Measurements from ENCODE around the gene TCEA2.

The TCEA2 gene

DNA sequence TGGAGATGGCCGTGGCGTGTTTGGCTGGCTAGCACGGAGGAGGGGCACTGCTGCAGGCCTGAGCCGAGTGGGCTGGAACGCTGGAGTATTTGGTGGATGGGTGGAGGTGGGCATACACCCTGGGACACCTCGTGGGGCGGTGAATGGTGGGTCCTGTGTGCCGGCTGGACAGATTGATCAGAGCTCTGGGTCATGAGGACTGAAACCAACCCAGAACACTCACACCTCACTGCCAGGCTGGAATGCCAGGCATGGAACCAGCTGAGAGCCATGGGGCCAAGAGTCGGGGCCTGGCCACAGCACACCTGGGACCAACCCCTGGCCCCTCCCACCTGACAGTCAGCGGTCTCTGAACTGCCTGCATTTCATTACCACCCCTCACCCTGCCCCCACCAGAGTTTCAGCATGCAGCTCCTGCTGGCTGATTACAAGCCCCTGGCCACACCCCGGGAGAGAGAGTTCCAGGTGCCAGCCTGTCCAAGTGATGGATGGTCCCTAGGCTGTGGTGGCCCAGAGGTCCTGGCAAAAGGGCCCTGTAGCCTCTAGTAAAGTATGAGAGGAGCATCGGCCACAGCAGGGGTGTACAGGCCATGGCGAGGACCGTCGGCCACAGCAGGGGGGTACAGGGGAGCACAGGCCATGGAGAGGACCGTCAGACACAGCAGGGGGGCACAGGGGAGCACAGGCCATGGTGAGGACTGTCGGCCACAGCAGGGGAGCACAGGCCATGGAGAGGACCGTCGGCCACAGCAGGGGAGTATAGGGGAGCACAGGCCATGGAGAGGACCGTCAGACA, 41.1 kb downstream of the TCEA2 start:
- Mint-ChIP-seq H3K9me3 (no peaks in the 10 kb centered on the region), H3K27ac (no peak overlapping the region), H3K36me3 (ENCODE audit: low read depth) (no peaks in the 10 kb centered on the region), H3K27me3 (ENCODE audit: low read depth) (peaks cover 25% of the 10 kb centered on the region), H3K4me3 (no peak overlapping the region), H3K4me1 (ENCODE audit: low read depth) (peaks cover 4% of the 10 kb centered on the region)

- Mint-ChIP-seq H3K27me3 (ENCODE audit: low read depth) (peaks cover 25% of the 10 kb centered on the region), H3K27ac (no peak overlapping the region), H3K36me3 (ENCODE audit: low read depth) (no peaks in the 10 kb centered on the region), H3K9me3 (no peaks in the 10 kb centered on the region), H3K4me3 (no peak overlapping the region), H3K4me1 (ENCODE audit: low read depth) (peaks cover 4% of the 10 kb centered on the region)
Measured at GRCh38 chr20:64104667-64105451, 41.9 kb downstream of the TCEA2 start.

DNA sequence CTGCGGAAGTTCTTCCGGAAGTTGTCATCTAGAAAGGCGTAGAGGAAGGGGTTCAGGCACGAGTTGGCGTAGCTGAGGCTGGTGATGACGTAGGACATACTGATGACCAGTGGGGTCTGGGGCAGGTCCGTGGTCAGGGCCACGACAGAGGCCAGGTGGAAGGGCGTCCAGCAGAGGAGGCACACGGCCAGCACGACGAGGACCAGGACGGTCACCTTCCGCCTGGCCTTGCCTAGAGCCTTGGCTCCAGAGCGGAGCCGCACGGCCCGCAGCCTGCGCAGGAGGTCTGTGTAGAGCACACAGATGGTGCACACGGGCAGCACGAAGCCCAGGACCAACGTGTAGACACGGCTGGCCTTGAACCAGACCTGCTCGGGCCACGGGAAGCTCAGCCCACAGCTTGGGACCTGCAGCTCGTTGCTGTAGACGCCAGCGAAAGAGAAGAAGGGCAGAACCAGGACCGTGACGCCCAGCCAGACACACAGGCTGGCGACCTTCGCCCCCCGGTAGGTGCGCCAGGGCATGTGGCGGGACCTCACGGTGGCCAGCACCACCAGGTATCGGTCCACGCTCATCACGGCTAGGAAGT, 42.9 kb downstream of the TCEA2 start:
- peaks cover 22% of the 10 kb centered on the region for H3K27me3 Mint-ChIP-seq (ENCODE audit: low read depth)
- no peak overlapping the region for H3K27ac Mint-ChIP-seq
- H3K9me3 Mint-ChIP-seq = no peaks in the 10 kb centered on the region
- no peaks in the 10 kb centered on the region for H3K36me3 Mint-ChIP-seq (ENCODE audit: low read depth)
- H3K4me3 Mint-ChIP-seq = no peak overlapping the region
- peaks cover 4% of the 10 kb centered on the region for H3K4me1 Mint-ChIP-seq (ENCODE audit: low read depth)

GRCh38 chr20:64106435-64106961, 43.5 kb downstream of the TCEA2 start:
- no peak overlapping the region for H3K4me3 Mint-ChIP-seq
- peaks cover 3% of the 10 kb centered on the region for H3K4me1 Mint-ChIP-seq (ENCODE audit: low read depth)
- no peak overlapping the region for H3K27ac Mint-ChIP-seq
- H3K27me3 Mint-ChIP-seq (ENCODE audit: low read depth) = peaks cover 16% of the 10 kb centered on the region
- H3K9me3 Mint-ChIP-seq = no peaks in the 10 kb centered on the region
- H3K36me3 Mint-ChIP-seq (ENCODE audit: low read depth) = no peaks in the 10 kb centered on the region

DNA sequence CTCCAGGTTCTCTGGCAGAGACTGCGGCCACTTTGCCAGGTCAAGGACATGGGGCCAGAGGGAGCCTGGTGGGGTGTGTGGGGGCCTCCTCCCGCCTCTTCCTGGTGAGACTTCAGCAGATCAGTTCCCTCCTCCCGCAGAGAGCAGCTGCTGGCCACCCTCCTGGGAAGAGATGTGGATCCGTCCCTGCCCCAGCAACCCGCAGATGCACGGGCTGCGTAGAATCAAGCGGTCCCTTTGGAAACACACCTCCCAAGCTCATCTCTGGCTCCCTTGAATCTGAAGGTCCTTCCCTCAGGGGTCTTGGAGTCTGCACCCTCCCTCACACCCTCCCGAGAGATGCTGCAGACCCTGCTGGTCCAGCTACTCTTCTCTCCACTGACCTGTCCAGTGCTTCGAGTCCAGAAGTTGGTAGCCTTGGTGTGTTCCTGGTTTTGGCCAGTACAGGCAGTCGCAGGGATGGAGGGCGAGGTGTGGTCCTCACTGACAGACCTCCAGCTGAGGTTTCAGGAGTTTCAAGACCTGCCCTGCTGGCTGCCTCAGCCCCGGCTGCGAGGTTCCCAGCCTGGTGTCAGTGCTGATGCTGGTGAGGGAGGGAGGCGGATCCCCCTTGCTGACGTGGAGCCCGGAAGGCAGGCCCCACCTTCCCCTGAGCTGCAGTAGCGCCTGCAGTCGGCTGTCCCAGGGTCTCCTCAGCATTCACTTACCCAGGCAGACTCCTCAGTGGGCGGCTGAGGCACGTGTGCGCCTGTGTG, 44.2 kb downstream of the TCEA2 start, which contains the start of gene NPBWR2:
Gene NPBWR2, minus strand, starts transcription at position 585 of the 755 bp plus-strand sequence. CDS start 734 bp downstream, outside the sequence.
- Mint-ChIP-seq H3K36me3 (ENCODE audit: low read depth) (no peaks in the 10 kb centered on the region), H3K27ac (no peak within 1 kb of the TSS), H3K4me1 (ENCODE audit: low read depth) (peaks cover 2% of the 10 kb centered on the region), H3K27me3 (ENCODE audit: low read depth) (peaks cover 14% of the 10 kb centered on the region), H3K9me3 (no peaks in the 10 kb centered on the region), H3K4me3 (no peak within 1 kb of the TSS)

DNA sequence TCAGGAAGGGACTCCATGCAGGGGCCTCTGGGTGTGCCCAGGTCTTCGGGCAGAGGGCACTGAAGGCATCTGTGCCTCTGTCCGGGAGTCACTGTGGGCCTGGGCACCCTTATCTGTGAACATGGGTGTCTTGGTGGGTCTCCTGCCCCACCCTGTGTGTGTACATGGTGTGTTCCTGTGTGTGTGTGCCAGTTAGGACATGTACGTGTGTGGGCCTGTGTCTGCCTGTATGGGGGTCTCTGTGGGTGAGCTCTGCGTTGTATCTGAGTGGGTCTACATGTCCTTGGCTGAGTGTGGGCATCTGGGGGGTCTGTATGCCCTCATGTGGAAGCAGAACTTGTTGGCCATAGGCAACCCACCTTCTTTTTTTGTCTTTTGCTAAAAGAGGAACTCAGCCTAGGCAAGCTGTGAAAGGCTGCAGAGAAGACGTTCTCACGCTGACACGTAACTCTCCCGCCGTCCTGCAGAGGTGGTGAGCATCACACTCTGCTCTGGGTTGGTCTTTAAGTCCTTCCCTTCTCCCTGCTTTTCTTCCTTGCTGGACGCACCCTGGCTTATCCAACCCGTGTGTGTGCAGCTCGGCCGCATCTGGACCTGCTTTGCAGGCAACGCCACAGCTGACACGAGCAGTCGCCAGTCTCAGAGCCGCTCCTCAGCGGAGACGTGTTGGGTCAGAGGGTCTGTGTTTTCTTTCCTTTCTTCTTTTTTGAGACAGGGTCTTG, 44.9 kb downstream of the TCEA2 start:
- no peaks in the 10 kb centered on the region for H3K9me3 Mint-ChIP-seq
- H3K4me1 Mint-ChIP-seq (ENCODE audit: low read depth) = no peaks in the 10 kb centered on the region
- no peak overlapping the region for H3K27ac Mint-ChIP-seq
- H3K27me3 Mint-ChIP-seq (ENCODE audit: low read depth) = peaks cover 10% of the 10 kb centered on the region
- H3K36me3 Mint-ChIP-seq (ENCODE audit: low read depth) = no peaks in the 10 kb centered on the region
- H3K4me3 Mint-ChIP-seq = no peak overlapping the region

DNA sequence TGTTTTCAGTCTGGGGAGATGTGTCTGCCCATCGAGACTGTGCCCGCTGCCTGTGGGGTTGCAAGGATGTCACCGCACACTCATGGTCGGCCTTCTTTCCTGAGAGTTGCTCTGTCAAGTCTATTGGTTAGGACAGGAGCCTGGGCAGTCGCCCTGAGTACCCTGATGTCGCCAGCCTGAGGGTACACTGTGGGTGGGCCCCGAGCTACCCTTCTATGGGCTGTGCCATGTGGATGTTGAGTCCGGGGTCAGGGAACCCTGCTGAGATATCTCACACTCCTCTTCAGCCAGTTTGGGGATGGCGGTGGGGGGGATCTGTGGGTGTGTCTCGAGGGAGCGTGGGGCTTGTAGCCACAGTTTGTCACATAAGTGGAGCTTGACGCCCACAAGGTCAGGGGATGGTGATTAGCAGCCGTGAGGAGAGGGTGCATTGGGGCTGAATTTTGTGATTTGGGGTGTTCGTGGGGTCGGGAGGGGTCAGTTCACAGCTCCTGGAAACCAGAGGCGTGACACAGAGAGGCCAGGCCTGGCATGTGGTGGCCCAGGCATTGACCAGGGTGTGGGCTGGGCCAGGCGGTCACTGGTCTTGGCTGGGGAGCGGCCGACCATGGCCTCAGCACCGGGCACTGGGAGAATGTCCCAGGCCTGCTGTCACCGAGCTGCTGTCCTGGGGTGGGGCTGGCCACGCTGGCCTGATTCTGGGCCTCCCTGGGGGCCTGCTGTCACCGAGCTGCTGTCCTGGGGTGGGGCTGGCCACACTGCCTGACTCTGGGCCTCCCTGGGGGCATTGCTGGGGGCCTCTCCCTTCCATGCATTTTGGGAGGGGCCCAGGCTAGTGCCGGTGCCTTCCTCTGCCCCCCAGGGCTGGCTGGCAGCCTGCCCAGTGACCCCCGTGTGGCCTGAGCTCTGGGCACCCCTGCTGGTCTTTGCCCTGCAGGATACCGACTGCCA, 46.0 kb downstream of the TCEA2 start:
- no peaks in the 10 kb centered on the region for H3K9me3 Mint-ChIP-seq
- H3K4me1 Mint-ChIP-seq (ENCODE audit: low read depth) = no peaks in the 10 kb centered on the region
- no peaks in the 10 kb centered on the region for H3K36me3 Mint-ChIP-seq (ENCODE audit: low read depth)
- no peaks in the 10 kb centered on the region for H3K27me3 Mint-ChIP-seq (ENCODE audit: low read depth)
- H3K4me3 Mint-ChIP-seq = no peak overlapping the region
- no peak overlapping the region for H3K27ac Mint-ChIP-seq

- Mint-ChIP-seq H3K4me1 (ENCODE audit: low read depth) (no peaks in the 10 kb centered on the region), H3K4me3 (no peak overlapping the region), H3K9me3 (no peaks in the 10 kb centered on the region), H3K36me3 (ENCODE audit: low read depth) (no peaks in the 10 kb centered on the region), H3K27ac (no peak overlapping the region), H3K27me3 (ENCODE audit: low read depth) (no peaks in the 10 kb centered on the region)
Measured at GRCh38 chr20:64109831-64110391, 46.9 kb downstream of the TCEA2 start.

DNA sequence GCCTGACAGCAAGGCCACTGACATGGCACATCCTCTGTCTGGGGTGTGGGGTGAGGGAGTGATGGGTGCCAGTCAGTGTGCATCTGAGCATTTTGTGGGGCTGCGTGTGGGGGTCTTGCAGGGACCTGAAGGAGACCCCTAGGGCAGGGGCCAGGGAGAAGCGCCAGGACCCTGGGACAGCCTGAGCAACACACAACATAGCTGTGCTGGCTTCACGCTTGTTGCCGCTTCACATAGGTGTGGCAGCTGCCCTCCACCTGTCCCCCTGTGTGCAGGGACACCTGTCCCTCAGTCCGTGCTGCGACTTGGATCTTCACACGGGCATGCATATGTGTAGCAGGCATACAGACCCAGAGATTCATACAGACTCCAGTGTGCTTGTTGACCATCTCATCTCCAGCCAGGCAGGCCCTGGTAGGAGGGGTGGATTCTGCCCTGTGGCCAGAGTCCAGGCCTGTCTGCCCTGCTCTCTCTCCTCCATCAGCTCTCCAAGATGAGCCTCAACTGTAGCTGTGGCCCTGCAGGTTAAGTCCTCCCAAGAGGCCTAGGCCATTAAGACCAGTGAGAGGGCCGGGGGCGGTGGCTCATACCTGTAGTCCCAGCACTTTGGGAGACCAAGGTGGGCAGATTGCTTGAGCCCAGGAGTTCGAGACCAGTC, 47.5 kb downstream of the TCEA2 start:
- no peaks in the 10 kb centered on the region for H3K9me3 Mint-ChIP-seq
- H3K27me3 Mint-ChIP-seq (ENCODE audit: low read depth) = no peaks in the 10 kb centered on the region
- H3K4me1 Mint-ChIP-seq (ENCODE audit: low read depth) = no peaks in the 10 kb centered on the region
- H3K4me3 Mint-ChIP-seq = no peak overlapping the region
- no peak overlapping the region for H3K27ac Mint-ChIP-seq
- H3K36me3 Mint-ChIP-seq (ENCODE audit: low read depth) = no peaks in the 10 kb centered on the region

DNA sequence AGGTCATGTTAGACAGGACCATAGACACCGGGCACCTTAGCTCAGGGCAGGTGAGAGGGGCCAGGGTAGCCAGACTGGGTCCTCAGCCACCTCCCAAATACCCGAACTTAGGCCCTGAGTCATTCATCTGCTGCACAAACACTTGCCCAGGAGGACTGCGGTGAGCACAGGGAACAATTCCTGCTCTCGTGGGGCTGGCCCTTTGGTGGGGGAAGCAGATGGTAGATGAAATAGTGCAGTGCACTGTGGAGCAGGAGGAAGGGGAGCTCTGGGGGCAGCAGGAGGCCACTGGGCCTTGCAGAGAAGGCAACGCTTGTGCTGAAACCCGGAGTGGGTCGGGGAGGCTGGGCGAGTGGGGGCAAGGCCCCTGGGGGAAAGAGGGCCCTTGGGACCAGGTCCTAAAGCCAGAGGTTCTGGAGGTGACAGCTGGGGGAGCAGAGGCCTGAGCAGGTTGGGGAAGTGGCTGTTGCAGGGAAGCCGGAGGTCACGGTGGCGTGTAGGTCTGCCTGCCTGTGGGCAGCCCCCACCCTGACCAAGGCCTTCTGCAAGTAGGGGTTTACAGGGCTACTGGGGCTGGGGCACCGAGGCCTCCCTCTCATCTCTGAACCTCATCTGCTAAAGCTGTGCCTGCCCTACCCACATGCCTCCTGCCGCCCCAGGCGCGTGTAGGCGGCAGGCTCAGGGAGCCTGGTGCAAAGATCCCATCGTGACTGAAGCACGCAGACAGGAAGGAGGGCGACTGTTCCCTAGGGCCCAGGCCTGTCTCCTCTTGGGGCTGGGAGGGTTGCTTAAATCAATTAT, 49.0 kb downstream of the TCEA2 start:
- no peak overlapping the region for H3K27ac Mint-ChIP-seq
- no peaks in the 10 kb centered on the region for H3K4me1 Mint-ChIP-seq (ENCODE audit: low read depth)
- H3K9me3 Mint-ChIP-seq = no peaks in the 10 kb centered on the region
- no peaks in the 10 kb centered on the region for H3K27me3 Mint-ChIP-seq (ENCODE audit: low read depth)
- no peaks in the 10 kb centered on the region for H3K36me3 Mint-ChIP-seq (ENCODE audit: low read depth)
- H3K4me3 Mint-ChIP-seq = no peak overlapping the region

GRCh38 chr20:64112691-64113443, 49.9 kb downstream of the TCEA2 start:
- no peaks in the 10 kb centered on the region for H3K36me3 Mint-ChIP-seq (ENCODE audit: low read depth)
- no peaks in the 10 kb centered on the region for H3K9me3 Mint-ChIP-seq
- no peaks in the 10 kb centered on the region for H3K27me3 Mint-ChIP-seq (ENCODE audit: low read depth)
- H3K4me3 Mint-ChIP-seq = no peak overlapping the region
- no peaks in the 10 kb centered on the region for H3K4me1 Mint-ChIP-seq (ENCODE audit: low read depth)
- H3K27ac Mint-ChIP-seq = no peak overlapping the region
